ENCODE results near the gene TRAPPC5.

Gene TRAPPC5

DNA sequence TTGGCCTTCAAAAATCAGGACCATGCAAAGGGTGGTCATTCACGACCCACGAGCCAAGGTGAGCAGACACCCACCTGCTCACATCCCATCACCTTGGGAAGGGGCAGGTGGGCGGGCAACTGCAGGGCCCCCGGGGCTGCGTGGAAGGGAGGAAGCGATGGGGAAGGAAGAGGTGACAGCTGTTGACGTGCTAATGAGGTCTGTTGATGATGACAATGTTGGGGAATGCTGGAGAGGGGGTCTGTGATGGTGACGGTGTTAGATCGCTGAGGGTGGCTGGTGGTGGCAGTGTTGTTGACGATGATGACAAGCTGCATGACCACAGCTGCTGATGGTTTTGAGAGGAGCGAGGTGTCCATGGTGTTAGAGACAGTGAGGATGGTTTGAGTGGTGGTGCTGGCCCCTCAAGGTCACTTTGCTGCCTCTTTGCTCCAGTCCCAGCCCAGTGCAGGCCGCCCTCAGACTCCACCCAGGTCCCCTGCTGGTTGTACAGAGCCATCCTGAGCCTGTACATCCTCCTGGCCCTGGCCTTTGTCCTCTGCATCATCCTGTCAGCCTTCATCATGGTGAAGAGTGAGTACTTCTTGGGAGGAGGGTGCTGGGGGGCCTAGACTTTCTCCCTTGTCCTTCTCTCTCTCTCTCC lies 2.8 kb upstream of the TRAPPC5 start:
- no peak for DNase-seq

DNA sequence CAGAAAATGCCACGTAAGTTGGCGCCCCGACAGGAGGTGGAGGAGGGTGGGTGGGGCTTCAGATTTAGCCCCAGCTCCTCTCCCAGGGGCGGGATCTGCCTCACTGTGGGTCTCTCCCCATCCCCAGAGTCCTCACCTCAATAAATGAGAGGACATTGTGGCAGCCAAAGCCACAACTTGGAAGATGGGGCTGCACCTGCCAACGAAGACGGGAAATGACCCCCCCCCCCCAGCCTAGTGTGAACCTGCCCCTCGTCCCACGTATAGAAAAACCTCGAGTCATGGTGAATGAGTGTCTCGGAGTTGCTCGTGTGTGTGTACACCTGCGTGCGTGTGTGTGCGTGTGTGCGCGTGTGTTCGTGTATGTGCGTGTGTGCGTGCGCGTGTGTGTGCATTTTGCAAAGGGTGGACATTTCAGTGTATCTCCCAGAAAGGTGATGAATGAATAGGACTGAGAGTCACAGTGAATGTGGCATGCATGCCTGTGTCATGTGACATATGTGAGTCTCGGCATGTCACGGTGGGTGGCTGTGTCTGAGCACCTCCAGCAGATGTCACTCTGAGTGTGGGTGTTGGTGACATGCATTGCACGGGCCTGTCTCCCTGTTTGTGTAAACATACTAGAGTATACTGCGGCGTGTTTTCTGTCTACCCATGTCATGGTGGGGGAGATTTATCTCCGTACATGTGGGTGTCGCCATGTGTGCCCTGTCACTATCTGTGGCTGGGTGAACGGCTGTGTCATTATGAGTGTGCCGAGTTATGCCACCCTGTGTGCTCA lies 1.5 kb upstream of the TRAPPC5 start:
- DNase-seq: no peak

DNA sequence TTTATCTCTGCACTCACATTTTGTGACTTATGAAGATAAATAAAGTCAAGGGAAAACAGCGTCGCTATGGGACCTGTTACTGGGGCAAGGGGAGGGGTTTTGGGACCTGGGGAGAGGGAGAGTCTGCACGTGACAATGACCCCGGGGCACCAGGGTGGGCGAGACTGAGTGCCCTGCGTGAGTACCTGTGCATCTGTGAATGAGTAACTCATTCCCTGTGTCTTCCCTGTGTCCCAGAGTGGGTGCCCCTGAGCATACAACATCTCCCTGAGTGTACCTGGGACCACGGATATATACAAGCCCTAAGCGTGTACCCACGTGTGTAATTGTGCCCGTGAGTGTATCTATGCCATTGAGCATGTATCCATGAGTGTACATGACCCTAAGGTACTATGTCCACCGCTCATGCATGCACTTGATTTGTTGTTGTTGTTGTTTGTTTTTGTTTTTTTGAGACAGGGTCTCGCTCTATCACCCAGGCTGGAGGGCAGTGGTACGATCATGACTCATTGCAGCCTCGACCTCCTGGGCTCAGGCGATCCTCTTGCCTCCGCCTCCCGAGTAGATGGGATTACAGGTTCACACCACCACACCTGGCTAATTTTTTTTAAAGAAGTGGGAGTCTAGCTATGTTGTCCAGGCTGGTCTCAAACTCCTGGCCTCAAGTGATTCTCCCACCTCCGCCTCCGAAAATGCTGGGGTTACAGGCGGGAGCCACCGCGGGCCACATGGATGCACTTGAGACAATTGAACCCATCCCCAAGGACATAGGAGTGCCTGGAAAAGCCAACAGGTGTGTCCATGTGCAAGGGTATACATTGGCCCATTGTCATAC lies 645 bp upstream of the TRAPPC5 start:
- no peak for DNase-seq

DNA sequence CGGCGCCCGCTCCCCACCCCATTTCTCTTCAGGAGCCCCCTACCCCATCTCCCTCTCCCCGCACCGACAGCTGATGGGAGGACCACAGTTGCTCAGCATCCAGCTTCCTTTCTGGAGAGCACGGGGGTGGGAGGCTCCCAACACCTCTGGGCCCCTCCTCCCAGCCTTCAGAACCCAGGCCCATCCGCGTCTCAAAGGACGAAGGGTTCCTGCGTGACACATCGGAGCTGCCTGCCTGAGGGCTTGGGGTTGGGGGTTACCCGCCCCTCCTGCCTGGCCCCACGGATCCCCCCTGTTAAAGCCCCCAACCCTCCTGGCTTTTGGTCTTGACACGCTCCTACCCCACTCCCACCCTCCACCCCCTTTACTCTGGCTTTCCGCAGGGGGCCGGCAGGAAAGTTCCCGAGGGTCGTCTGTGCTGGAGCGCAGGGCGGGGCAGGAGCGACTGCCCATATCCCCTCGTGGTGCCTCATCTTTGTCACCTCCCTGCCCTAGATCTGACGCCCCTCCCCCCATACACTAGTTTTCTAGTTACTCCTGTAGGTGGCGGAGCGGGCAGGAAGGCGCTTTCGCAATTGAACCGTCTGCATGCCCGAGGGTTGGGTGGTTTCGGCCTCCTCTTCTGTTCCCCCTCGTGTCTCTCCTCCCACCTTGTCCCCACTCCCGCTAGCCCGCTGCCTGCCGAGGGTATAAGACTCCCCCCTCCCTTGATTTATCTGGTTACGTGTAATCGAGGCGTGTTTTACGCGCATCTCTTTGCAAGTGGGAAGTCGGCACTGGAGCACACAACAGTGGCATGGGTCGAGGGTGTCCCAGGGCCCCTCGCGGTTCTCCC lies 924 bp downstream of the TRAPPC5 start:
- peak; percentile 80 for DNase-seq

DNA sequence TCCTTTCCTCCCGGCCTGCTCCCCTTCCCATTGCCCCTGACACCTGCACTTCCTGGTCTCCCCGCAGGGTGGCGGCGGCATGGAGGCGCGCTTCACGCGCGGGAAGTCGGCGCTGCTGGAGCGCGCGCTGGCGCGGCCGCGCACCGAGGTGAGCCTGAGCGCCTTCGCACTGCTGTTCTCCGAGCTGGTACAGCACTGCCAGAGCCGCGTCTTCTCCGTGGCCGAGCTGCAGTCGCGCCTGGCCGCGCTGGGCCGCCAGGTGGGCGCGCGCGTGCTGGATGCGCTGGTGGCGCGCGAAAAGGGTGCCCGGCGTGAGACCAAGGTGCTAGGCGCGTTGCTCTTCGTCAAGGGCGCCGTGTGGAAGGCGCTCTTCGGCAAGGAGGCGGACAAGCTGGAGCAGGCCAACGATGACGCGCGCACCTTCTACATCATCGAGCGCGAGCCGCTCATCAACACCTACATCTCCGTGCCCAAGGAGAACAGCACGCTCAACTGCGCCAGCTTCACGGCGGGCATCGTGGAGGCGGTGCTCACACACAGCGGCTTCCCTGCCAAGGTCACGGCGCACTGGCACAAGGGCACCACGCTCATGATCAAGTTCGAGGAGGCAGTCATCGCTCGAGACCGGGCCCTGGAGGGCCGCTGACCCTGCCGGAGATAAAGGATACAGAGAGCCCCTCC lies 1.7 kb downstream of the TRAPPC5 start:
- DNase-seq: peak; percentile 10

DNA sequence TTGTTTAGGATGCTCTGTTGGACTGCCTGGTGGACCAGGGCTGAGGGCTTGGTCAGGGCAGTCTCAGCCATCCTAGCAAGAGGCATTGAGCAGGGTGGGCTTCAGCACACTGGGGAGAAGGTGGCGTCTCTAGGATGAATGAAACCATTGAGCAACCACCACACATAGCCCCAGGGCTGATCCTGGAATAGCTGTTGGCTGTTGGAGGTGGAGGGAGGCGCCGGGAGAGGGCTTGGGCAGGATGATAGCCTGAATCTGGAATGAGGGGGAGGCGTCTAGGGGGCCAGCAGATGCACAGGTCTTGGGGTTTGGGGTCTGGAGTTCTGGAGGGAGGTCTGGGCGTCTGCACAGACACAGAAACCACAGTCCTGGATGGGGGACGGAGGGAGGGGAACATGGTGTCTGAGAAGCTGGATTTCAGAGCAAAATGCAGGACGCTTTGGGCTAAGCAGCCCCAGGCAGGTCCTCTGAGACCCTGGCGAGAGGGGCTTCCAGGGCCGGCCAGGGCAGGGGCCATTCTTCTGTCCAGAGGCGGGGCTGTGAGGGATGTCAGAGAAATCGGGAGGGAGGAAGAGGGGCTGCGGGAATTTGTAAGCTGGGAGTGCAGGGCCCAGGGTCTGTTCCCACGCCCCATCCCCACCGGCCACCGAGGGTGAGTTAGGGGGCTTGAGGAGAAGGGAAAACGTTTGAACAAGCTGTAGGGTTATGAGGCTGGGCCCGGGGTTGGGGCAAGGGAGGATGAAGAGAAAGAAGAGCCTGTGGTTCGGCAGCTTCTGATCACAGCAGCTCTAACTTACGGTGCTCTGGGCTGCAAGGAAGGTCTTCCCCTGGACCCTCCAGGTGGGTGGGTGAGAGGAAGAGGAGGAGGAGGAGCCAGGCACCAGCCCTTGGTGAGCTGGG lies 5.2 kb downstream of the TRAPPC5 start:
- DNase-seq: no peak

DNA sequence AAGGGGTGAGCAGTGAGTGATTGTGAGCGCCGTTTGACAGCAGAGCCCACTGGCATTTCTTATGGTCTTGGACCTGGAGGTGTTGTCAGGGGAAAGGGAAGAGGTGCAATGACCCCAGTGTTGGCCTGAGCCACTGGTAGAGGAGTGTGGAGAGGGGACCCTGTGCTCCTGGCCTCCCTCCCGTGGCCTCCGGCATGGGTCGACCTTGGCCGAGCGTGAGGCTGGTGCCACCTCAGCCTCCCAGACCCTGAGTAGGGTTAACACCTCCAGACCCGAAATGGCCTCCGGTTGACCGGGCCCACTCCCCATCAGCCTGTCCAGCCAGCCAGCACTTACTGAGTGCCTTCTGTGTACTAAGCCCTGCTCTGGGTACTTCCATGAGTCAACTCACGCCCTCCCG lies 6.5 kb downstream of the TRAPPC5 start:
- DNase-seq: no peak

DNA sequence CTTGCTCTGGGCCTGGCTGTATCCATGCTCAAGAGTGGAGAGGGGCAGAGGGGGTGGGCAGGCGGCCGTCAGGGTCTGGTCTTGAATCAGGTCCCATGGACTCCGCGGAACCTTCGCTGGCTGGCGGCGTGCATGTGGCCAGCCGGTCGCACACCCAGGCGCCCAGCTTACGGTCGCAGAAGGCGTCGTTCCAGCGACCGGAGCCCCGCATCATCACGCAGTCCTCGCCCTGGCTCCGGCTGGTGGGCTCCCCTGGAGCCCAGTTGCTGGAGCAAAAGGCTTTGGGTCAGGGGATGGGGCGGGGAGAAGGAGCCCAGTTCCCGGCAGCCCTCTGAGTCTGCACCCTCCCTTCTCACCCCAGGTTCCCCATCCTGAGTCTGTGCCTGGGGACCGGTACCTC lies 8.5 kb downstream of the TRAPPC5 start:
- DNase-seq: no peak

DNA sequence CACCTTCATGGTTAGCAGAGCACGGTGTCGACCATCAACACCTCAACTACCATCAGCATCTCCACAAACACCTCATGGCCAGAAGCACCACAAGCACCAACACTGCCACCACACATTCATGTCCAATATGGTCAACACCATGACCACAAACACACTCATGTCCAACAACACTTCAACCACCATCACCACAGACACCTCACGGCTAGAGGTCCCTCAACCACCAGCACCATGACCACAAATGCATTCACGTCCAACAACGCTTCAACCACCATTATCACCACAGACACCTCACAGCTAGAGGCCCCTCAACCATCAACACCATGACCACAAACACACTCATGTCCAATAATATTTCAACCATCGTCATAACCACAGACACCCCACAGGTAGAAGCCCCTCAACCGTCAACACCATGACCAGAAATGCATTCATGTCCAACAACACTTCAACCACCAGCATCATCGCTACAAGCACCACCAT lies 10.2 kb downstream of the TRAPPC5 start:
- no peak for DNase-seq

DNA sequence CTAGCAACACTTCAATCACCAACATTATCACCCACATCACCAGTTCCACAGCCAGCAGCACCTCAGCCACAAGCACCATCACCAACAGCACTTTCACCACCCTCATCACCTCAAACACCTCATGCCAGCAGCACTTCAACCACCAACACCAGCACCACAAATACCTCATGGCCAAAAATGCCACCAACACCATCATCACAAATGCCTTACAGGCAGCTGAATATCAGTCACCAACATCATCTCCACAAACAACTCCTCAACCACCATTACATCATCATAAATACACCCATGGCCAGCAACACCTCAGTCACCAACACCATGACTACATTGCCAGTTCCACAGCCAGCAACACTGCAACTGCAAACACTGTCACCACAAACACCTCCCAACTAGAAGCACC lies 10.9 kb downstream of the TRAPPC5 start:
- no peak for DNase-seq

DNA sequence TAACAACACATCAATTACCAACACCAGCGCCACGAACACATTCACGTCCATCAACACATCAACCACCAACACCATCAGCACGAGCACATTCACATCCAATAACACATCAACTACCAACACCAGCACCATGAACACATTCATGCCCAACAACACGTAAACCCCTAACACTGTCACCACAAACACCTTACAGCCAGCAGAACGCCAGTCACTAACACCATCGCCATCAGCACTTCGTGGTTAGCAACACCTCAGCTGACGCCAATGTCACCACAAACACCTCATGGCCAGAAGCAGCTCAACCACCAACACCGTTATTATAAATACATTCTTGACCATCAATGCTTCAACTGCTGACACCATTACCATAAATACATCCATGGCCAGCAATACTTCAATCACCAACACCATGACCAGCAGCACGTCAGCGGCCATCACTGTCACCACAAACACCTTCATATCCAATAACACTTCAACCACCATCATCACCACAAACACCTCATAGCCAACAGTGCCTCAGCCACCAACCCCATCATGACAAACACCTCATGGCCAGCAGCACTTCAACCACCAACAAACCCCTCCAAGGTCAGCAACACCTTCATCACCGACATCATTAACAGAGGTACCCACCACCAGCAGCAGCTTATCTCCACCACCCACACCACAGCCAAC lies 11.9 kb downstream of the TRAPPC5 start:
- DNase-seq: no peak

DNA sequence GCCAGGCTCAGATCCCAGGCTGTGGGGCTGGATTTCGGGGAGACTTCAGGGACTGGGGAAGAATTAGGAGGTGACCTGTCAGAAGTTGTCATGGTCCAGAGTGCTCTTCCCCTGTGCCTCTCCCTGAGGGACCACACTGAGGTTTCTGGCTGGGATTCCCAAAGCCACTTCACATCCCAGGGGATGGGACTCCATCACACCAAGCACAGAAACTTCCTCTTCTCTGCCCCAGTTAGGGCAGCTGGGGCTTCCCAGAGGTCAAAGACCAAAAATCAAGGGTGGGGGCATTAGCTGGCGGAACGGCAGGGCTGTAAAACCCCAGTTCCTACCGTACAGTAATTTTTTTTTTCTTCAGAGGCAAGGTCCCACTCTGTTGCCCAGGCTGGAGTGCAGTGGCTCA lies 13.9 kb downstream of the TRAPPC5 start:
- DNase-seq: no peak

DNA sequence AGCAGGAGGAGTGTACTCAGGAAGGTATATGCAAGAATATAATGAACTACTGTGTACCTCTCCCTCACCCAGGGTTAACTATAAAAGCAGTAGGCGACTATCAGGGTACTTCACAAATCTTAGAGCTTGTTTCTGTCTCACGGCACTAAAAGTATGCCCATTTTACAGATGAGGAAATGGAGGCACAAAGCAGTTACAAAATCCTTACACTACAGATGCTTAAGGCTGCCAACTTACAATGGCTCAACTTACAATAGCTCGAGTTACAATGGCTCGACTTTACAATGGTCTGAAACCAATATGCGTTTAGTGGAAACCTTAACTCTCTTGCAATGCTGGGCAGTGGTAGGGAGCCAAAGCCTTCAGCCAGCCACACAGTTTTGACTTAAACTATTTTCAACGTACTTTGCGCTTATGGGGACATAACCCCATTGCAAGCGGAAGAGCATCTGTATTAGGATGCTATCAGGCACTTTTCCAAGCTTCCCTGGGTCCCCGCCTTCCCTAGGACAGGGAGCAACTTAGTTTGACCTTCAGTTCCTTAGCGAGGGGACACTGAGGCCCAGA lies 17.2 kb downstream of the TRAPPC5 start:
- no peak for DNase-seq

DNA sequence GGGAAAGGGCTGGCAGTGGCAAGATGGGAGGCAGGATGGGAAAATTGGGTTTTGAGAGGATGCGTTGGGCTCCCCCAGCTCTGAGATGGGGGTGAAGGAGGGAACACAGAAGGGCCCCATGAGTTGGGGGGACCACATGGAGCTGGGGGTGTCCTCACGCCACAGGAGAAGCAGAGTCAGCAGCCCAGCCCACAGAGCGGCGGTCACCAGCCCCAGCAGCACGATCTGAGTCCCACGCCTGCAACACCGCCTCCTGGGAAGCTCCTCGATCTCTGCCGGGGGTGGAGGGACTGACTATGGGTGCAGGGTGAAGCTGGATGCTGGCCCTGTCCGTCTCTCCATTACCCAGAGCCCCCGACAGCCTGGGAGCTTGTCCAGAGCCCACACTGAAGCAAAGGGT lies 17.9 kb downstream of the TRAPPC5 start:
- DNase-seq: no peak

DNA sequence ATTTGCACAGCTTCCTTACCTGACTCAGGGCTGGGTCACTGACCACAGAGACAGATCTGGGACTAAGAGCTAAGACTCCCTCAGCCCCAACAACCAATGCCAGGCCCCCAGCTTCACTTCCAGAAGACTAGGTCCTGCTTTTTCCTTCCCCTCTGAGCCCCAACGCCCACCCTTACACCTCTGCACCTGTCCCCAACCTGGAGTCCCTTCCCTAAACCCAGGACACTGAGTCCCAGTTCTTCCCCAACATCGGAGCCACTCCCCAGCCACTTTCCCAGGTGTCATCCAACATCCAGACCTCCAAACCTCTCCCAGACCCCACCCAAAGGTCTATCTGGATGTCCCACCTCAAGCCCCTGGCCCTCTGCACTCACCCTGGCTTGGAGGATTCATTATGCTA lies 18.4 kb downstream of the TRAPPC5 start:
- no peak for DNase-seq

DNA sequence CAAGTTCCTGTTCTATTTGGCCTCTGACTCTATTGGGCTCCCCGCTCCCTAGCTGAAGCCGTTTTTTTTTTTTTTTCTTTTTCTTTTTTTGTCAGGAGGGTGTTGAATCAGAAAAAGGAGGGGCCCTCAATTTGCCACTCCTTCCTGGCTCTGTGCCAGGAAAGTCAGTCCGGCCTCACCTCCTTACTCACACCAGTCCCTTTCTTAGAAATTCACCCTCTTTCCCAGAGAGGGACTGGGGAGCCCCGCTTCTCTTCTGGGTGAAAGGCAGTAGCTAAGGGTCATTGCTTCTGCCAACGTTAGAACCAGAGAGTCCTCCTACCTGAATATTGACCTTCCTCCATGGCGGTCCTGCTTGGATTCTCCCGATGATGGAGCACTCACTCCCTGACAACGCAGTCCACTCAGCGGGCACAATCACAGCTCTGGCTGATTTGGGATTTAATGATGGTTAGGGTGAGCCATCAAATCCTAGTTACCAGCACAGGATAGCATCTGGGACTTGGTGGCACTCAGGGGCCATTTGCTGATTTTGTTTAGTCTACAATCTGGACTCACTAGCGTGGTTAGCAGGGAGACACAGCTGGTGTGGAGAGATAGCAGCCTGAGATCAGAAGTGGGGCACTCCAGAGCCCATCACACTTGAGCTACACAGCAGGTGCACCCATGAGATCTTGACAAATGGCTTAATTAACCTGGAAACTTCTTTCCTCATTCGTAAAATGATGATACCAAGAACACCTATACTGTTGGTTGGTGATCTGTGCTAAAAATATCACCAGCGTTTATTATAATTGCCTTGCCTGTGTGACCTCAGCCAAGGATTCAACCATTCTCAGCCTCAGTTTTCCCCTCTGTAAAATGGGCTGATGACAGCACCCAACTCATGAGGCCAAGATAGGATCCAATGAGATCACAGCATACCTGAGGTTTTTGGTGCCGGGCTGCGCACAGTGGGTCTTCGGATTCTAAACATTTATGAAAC lies 19.1 kb downstream of the TRAPPC5 start:
- DNase-seq: no peak

DNA sequence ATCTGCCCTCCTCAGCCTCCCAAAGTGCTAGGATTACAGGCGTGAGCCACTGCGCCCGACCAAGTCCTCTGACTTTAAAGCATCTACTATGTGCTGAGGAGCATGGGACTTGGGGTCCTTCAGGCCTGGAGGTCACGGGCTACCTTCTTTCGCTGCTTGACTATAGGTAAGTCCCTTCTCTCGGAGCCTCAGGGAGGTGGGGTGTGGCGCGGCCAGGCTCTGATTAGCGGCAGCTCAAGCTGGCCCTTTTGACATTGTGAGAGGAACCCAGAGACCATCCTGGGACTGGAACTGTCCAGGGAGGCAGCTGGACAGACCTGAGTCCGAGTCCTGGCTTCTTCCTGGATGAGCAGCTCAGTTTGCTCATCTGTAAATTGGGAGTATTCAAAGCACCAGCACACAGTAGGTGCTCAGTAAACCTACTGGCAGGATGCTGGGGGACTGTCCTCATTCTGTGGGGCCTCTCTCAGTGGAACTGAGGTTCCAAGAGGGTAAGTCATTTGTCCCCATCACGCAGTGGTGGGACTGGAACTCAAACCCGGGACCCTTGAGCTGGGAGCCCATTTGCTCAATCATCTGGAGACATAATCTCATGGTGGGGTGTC lies 20.5 kb downstream of the TRAPPC5 start:
- DNase-seq: no peak

Data from fibroblast of upper back skin (primary cell).